GM12872 (cell line): Measurements from ENCODE around the gene ZFX.

Source experiments
- TF ChIP-seq, protein P1 (sequence below): IDR thresholded peaks from 3 replicates; pipeline ENCODE4 v1.5.1; 2011; ENCODE audit warnings: low read depth, mild to moderate bottlenecking, low read length, moderate library complexity; ENCODE audit not compliant: insufficient read depth

ZFX gene

DNA sequence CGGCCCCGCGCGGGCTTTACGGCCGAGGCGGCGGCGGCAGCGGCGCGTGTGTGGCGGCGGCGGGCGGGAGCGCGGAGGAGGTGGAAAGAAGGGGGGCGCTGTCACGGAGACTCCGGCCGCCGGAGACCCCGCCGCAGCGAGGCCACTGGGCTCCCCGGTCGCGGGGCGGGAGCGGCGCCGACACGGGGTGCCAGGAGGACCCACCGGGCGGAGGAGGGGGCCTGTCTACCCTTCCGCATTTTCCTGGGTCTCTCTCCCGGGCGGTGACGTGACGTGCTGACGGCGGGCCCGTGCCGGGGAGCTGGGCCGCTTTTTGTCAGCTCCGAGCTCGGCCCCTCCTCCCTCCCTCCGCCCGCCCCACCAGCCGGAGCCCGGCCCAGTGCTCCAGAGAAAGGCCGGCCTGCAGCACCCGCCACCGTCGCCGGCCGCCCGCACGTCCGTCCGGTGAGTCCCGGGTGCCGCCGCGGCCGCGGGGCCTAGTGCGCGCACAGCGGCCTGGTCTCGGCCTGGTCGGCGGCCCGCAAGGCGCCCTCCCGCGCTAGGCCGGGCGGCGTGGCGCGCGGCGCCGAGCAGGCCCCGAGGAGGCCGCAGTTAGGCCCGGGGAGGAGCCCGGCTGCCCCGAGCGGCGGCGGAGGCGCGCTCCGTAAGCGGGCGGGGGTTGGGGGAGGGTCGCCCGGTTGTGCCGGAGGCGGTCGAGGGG, at the start of gene ZFX:
ZFX (plus strand) TSS at position 379 of the 700 bp plus-strand sequence. CDS start 23,014 bp downstream, outside the sequence.
- TF ChIP-seq, protein P1, sequence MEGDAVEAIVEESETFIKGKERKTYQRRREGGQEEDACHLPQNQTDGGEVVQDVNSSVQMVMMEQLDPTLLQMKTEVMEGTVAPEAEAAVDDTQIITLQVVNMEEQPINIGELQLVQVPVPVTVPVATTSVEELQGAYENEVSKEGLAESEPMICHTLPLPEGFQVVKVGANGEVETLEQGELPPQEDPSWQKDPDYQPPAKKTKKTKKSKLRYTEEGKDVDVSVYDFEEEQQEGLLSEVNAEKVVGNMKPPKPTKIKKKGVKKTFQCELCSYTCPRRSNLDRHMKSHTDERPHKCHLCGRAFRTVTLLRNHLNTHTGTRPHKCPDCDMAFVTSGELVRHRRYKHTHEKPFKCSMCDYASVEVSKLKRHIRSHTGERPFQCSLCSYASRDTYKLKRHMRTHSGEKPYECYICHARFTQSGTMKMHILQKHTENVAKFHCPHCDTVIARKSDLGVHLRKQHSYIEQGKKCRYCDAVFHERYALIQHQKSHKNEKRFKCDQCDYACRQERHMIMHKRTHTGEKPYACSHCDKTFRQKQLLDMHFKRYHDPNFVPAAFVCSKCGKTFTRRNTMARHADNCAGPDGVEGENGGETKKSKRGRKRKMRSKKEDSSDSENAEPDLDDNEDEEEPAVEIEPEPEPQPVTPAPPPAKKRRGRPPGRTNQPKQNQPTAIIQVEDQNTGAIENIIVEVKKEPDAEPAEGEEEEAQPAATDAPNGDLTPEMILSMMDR: no peak

DNA sequence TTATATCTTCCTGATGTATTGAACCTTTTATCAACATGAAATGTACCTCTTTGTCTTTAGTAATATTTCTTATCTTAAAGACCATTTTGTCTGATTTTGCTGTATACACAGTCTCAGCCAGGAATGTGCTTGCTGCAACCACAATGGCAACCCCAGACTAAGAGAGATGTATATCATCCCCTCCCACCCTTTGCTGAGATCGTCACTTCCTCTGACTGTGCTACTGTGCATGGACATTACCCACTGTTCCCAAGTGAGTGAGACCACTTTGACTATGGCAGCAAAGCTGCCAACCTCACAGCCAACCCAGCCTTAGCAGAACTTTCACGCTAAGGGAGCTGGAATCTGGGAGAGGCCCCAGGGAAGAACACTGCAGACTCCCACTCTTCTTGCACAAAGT, 48.8 kb upstream of the ZFX start:
- TF ChIP-seq, protein P1: no peak

GRCh38 chrX:24110069-24110468, 39.5 kb upstream of the ZFX start:
- TF ChIP-seq, protein P1: no peak

GRCh38 chrX:24113181-24113580, 36.3 kb upstream of the ZFX start:
- TF ChIP-seq, protein P1: no peak

DNA sequence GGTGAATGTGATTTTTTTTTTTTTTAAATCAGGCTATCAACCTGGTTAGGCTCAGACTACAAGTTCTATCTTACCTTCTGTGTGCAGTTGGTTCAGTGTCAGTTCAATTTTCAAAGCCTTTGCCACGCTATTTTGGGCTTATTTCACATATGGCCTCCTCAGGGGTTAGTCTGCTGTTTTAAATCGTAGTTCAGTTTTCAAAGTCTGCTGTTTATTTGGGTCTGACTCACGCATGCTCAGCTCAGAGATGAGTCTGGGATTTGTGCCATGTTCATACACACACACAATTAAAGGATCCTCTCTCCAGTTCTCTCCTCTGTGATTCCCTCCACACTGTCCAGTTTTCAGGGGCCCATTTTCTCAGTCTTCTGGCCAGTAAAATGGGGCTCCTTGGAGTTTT, 32.3 kb upstream of the ZFX start:
- TF ChIP-seq, protein P1: no peak

DNA sequence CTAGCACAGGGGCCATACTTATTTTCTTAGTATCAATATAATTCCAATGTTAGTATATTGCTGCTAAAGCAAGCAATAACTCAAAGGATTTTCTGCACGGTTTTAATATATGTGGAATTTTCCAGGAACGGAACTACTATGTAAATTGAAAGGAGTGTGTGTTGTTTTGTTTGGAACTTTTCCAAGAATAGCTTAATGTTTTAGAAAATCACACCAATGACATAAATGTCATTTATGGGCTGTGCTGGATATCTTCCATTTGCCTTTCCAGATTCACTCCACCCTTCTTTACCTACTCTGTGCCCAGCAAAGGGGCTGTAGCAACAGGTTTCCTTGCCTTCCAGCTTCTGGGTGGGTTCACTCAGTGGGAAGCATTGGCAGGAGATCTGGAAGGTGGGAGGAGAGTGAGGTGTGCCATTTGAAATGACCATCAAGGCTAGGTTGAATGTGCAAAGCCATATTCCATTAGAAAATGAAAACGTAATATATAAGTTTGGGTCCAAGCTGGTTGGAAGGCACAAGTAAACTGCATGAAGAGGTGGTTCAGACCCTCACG, 25.2 kb upstream of the ZFX start:
- TF ChIP-seq, protein P1: no peak

- TF ChIP-seq, protein P1: no peak
These were observed 24.4 kb upstream of the ZFX start for GRCh38 chrX:24125028-24125612.
